RPMI7951 (cell line): ENCODE results near the gene REV1. TPM values are rescaled to one million over a fixed set of nuclear protein-coding genes. Genes with fewer than 3 reads are reported as not detected.
"Not testable (repeated sequence)": the region's sequence is repeated elsewhere in the genome, so short reads cannot be mapped to it uniquely, and the experiment has no call there.

Source experiments
- DNase-seq: peaks from one replicate; pipeline ENCODE4 v3.0.0-alpha.2; 2012; ENCODE audit warnings: low read depth
- total RNA-seq: library from RNA; depleted of rRNA; stranded (reverse); fragments of >200 nt; shearing (Covaris generic); gene quantifications from 2 replicates; pipeline ENCODE4 v1.2.3, GENCODE V29; 2014

The REV1 gene
- total RNA-seq, 1 experiment from 2014 or later, result 18.0 TPM

- DNase-seq, result no peak
Observed at GRCh38 chr2:99487906-99488305, 1.9 kb downstream of the REV1 start.

GRCh38 chr2:99485824-99486223 lies 4.0 kb downstream of the REV1 start:
- no peak for DNase-seq

GRCh38 chr2:99485411-99485810 lies 4.4 kb downstream of the REV1 start:
- DNase-seq, result no peak

- DNase-seq, result no peak
Observed at GRCh38 chr2:99484205-99484604, 5.6 kb downstream of the REV1 start.

- DNase-seq, result peak; percentile 29
Observed at GRCh38 chr2:99481941-99482340, 7.9 kb downstream of the REV1 start.

- DNase-seq, result no peak
Observed at GRCh38 chr2:99481527-99481926, 8.3 kb downstream of the REV1 start.

GRCh38 chr2:99480390-99480789 lies 9.4 kb downstream of the REV1 start:
- DNase-seq, result no peak

- DNase-seq, result no peak
Observed at GRCh38 chr2:99478632-99479031, 11.2 kb downstream of the REV1 start.

GRCh38 chr2:99477054-99477453 lies 12.8 kb downstream of the REV1 start:
- DNase-seq, result no peak

- no peak for DNase-seq
Observed at GRCh38 chr2:99476629-99477028, 13.2 kb downstream of the REV1 start.

- not testable (repeated sequence) for DNase-seq
Observed at GRCh38 chr2:99475095-99475494, 14.7 kb downstream of the REV1 start.

- no peak for DNase-seq
Observed at GRCh38 chr2:99473518-99474083, 16.2 kb downstream of the REV1 start.

GRCh38 chr2:99472600-99472960 lies 17.2 kb downstream of the REV1 start:
- DNase-seq, result no peak

- no peak for DNase-seq
Observed at GRCh38 chr2:99471654-99472599, 17.9 kb downstream of the REV1 start.

- DNase-seq, result no peak
Observed at GRCh38 chr2:99470957-99471356, 18.9 kb downstream of the REV1 start.

GRCh38 chr2:99470459-99470858 lies 19.4 kb downstream of the REV1 start:
- not testable (repeated sequence) for DNase-seq

- no peak for DNase-seq
Observed at GRCh38 chr2:99469394-99469793, 20.4 kb downstream of the REV1 start.

GRCh38 chr2:99468155-99468554 lies 21.7 kb downstream of the REV1 start:
- DNase-seq, result no peak

GRCh38 chr2:99467390-99467789 lies 22.4 kb downstream of the REV1 start:
- no peak for DNase-seq

GRCh38 chr2:99461828-99462483 lies 27.9 kb downstream of the REV1 start:
- DNase-seq, result no peak

GRCh38 chr2:99458529-99458928 lies 31.3 kb downstream of the REV1 start:
- no peak for DNase-seq

GRCh38 chr2:99451686-99452085 lies 38.1 kb downstream of the REV1 start:
- DNase-seq, result no peak

GRCh38 chr2:99451280-99451679 lies 38.5 kb downstream of the REV1 start:
- DNase-seq, result no peak
